GM21526 (cell line): ENCODE results near the gene MCAT.
A peak's percentile ranks its signal among the peaks of the same experiment; 100 is the strongest.
"Not testable (repeated sequence)": the region's sequence is repeated elsewhere in the genome, so short reads cannot be mapped to it uniquely, and the experiment has no call there.

Experiments used
- ATAC-seq: cut with Tn5 transposase; IDR thresholded peaks from one replicate; pipeline ENCODE4 v1.9.1; 2021; ENCODE audit warnings: moderate library complexity; ENCODE audit not compliant: unreplicated experiment, low FRiP score

MCAT gene

GRCh38 chr22:43128928-43129424 is 14.2 kb downstream of the MCAT start:
- no peak for ATAC-seq

GRCh38 chr22:43128116-43128515 is 15.1 kb downstream of the MCAT start:
- no peak for ATAC-seq

GRCh38 chr22:43127166-43127908 is 15.9 kb downstream of the MCAT start:
- ATAC-seq, result no peak

- ATAC-seq, result no peak
Observed at GRCh38 chr22:43126501-43127165, 16.6 kb downstream of the MCAT start.

DNA sequence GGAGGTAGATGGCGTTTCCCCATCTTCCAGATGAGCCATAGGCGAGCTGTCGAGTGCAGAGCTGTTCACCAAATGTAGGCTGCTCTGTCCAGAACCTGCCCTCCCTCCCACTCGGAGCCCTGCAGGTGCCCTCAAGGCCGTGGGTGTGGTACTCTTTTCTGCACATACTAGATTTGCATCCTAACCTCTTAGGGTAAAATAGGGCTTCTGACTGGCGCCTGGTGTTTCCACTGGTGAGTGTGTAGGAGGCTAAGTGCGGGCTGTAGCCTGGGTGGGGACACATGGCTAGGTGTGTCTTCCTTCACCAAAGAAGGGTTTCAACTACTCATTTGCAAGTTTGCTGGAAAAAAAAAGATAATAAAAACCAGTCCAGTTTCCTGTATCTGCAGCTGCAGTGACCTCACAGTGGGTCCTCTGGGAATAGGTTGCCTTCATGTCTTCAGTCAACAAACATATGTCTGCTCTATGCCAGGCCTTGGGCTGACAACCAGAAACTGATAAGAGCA is 24.2 kb downstream of the MCAT start:
- ATAC-seq, result no peak

- no peak for ATAC-seq
Observed at GRCh38 chr22:43118024-43118849, 25.0 kb downstream of the MCAT start.

- ATAC-seq, result no peak
Observed at GRCh38 chr22:43116932-43117331, 26.3 kb downstream of the MCAT start.

DNA sequence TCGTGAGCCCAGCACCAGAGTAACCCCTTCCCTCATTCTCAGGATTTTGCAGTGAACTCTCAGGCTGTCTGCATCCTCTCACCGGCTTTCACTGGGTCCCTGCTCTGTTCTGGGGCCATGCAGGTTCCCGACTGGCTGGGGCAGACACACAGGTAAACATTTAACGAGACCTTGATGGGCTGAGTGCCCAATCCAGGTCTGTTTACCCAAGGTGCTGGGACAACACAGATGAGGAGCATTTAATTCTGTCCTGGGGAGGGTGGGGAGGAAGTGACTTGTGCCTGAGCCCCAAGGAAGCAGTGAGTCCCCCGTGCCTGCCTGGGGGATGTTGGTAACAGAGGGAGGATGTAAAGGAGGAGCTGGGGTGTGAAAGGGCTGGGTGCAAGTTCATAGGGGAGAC is 28.2 kb downstream of the MCAT start:
- no peak for ATAC-seq

GRCh38 chr22:43113526-43114251 is 29.5 kb downstream of the MCAT start:
- ATAC-seq, result no peak

GRCh38 chr22:43110927-43111623 is 32.1 kb downstream of the MCAT start:
- peak; percentile 50 for ATAC-seq

- ATAC-seq, result peak; percentile 36
Observed at GRCh38 chr22:43110444-43110926, 32.7 kb downstream of the MCAT start, which contains the start of gene BIK. Gene BIK (plus strand): TSS chr22:43110750. CDS start chr22:43124023, 13,273 bp downstream.

DNA sequence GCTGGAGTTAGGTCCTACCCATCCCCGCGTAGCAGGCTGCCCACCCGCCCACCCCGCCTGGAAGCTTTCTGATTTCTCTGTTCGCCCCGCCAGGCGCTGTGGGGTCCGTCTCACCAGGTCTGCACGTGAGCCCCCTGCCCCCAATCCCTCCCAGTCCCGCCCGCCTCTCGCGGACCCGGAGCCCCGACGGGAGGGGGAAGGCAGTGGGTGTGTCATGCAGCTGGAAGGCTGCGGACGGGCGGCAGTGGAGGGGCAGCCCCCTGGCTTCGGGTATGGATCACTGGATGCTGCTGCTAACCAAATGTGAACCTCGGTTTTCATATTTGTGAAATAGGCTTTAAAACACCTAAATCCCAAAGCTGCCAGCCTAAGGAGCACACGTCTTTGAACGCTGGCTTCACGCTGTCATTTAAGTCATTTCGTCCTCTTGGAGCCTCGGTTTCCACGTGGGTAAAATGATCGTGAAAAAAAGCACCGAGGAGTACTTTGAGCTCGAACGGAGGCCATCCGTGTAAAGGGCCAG is 33.2 kb downstream of the MCAT start:
- ATAC-seq, result no peak

- ATAC-seq, result no peak
Observed at GRCh38 chr22:43109511-43109910, 33.7 kb downstream of the MCAT start.

GRCh38 chr22:43106302-43106701 is 36.9 kb downstream of the MCAT start:
- no peak for ATAC-seq

DNA sequence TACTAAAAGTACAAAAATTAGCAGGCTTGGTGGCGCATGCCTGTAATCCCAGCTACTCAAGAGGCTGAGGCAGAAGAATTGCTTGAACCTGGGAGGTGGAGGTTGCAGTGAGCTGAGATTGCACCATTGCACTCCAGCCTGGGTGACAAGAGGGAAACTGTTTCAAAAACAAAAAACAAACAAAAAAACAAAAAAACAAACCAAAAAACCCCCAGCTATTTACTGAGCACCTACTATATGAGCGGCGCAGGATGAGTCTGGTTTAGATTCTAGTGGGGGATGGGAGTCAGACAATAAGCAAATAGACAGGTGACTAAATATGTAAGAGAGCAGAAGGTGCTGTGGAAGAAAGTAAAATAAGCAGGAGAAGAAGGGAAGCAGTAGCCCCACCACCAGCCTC is 38.2 kb downstream of the MCAT start:
- not testable (repeated sequence) for ATAC-seq

DNA sequence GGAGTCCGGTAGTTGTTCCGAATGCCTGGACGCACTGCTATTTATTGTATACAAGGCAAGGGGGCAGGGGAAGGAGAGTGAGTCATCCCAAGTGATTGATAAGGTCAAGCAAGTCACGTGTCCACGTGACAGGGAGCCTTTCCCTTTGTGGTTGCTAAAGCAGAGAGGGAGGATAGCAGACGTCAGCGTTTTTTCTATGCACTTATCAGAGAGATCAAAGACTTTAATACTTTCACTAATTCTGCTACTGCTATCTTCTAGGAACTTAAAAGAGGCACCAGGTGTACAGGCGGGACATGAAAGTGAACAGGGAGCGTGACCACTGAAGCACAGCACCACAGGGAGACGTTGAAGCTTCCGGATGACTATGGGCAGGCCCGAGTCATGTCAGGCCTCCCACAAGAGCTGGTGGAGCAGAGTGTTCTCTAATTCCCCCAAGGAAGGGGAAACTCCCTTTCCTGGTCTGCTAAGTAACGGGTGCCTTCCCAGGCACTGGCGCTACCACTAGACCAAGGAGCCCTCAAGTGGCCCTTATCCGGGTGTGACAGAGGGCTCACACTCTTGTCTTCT is 39.1 kb downstream of the MCAT start:
- ATAC-seq, result not testable (repeated sequence)

- ATAC-seq, result no peak
Observed at GRCh38 chr22:43101306-43101705, 41.9 kb downstream of the MCAT start.

DNA sequence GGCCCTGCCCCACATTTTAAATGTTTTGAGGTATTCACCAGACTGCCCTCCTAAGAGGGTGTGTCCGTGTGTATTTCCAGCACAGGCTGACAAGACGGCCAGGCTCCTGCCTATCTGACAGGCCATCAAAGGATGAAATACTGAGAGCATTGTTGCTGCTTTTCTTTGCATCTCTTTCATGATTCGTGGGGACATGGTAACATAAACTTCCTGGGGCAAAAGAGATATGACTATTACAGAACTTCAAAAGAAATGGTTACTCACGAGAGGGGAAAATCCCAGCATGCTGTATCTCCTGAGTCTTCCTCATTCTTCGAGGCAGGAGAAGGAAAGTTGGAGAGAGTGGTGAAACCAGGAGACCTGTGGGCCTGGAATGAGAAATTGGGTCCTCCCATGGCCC is 43.0 kb downstream of the MCAT start:
- no peak for ATAC-seq

DNA sequence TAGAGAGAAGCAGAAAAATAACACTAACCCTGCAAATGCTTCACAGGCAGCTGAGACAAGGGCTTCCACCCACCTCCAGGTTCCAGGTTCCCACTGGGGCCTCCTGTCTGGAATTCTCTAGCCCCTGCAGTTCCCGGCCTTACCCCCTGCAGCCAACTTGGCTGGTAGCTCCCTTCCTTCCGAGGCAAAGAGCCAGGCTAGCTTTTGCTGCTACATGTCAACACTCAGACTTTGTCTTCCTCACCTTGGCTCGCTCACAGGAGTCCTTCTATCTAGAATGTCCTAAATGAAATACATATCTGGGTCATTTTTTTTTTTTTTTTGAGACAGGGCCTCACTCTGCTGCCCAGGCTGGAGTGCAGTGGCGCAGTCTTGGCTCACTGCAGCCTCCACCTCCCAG is 44.1 kb downstream of the MCAT start:
- ATAC-seq, result no peak
